HG02885 (cell line): ENCODE measurements around the gene IL20RA.
A peak's percentile ranks its signal among the peaks of the same experiment; 100 is the strongest.

Experiments used
- ATAC-seq: cut with Tn5 transposase; IDR thresholded peaks from one replicate; pipeline ENCODE4 v1.9.1; 2021; ENCODE audit warnings: mild to moderate bottlenecking; ENCODE audit not compliant: unreplicated experiment, poor library complexity

The IL20RA gene

GRCh38 chr6:137046871-137047412 lies 2.2 kb upstream of the IL20RA start:
- no peak for ATAC-seq

- ATAC-seq = no peak
Observed at GRCh38 chr6:137045222-137045789, 541 bp upstream of the IL20RA start.

GRCh38 chr6:137043710-137044365 lies 927 bp downstream of the IL20RA start:
- peak; percentile 31 for ATAC-seq

- no peak for ATAC-seq
Observed at GRCh38 chr6:137040393-137040792, 4.4 kb downstream of the IL20RA start.

- ATAC-seq = no peak
Observed at GRCh38 chr6:137039010-137039409, 5.8 kb downstream of the IL20RA start.

- no peak for ATAC-seq
Observed at GRCh38 chr6:137036566-137037300, 8.0 kb downstream of the IL20RA start.

GRCh38 chr6:137033828-137034227 lies 10.9 kb downstream of the IL20RA start:
- ATAC-seq = peak; percentile 100

- no peak for ATAC-seq
Observed at GRCh38 chr6:137031122-137031521, 13.6 kb downstream of the IL20RA start.

- ATAC-seq = no peak
Observed at GRCh38 chr6:137028912-137029311, 15.9 kb downstream of the IL20RA start.

GRCh38 chr6:137025786-137026730 lies 18.7 kb downstream of the IL20RA start:
- peak; percentile 62 for ATAC-seq

GRCh38 chr6:137024237-137024990 lies 20.4 kb downstream of the IL20RA start:
- ATAC-seq = no peak

GRCh38 chr6:137020776-137021175 lies 24.0 kb downstream of the IL20RA start:
- ATAC-seq = no peak

- no peak for ATAC-seq
Observed at GRCh38 chr6:137019476-137020272, 25.1 kb downstream of the IL20RA start.

- ATAC-seq = no peak
Observed at GRCh38 chr6:137017081-137017480, 27.7 kb downstream of the IL20RA start.

GRCh38 chr6:137016356-137016755 lies 28.4 kb downstream of the IL20RA start:
- no peak for ATAC-seq

- ATAC-seq = no peak
Observed at GRCh38 chr6:137015943-137016342, 28.8 kb downstream of the IL20RA start.

- no peak for ATAC-seq
Observed at GRCh38 chr6:137013738-137014602, 30.8 kb downstream of the IL20RA start.

- no peak for ATAC-seq
Observed at GRCh38 chr6:137013031-137013430, 31.7 kb downstream of the IL20RA start.
